ENCODE measurements around the gene NRCAM. TPM values are rescaled to one million over a fixed set of nuclear protein-coding genes. Genes with fewer than 3 reads are reported as not detected.
A peak's percentile ranks its signal among the peaks of the same experiment; 100 is the strongest.

NRCAM gene
- total RNA-seq, 2 donors from 2014 or later, result 17.9 to 28.2 TPM

- 64 to 82% methylated on average over 2 of the region's 2 CpGs for WGBS, 2 experiments (ENCODE audit: insufficient coverage in 1 of 2, insufficient read length in 1 of 2)
- Histone ChIP-seq H3K27me3 (ENCODE audit: control insufficient read depth, insufficient read depth, low read length, poor library complexity, severe bottlenecking) (no peaks in the 10 kb centered on the region), H3K36me3 (ENCODE audit: control insufficient read depth, insufficient read depth, low read length) (no peaks in the 10 kb centered on the region), H3K27ac (ENCODE audit: low read depth, low read length) (peak overlapping the region; percentile 30), H3K4me3 (ENCODE audit: low read length) (no peak overlapping the region), H3K9me3 (ENCODE audit: control insufficient read depth, low read length) (no peaks in the 10 kb centered on the region), H3K4me1 (ENCODE audit: control insufficient read depth, insufficient read depth, low read length) (peaks cover 28% of the 10 kb centered on the region), H3K9ac (ENCODE audit: extremely low read depth, low read length, poor library complexity, severe bottlenecking) (no peak overlapping the region)
- Mint-ChIP-seq H3K36me3 (ENCODE audit: low read depth) (no peaks in the 10 kb centered on the region), H3K9me3 (no peaks in the 10 kb centered on the region), H3K4me1 (peaks cover 63% of the 10 kb centered on the region), H3K27me3 (ENCODE audit: insufficient read depth) (no peaks in the 10 kb centered on the region), H3K27ac (peak overlapping the region; percentile 24), H3K4me3 (no peak overlapping the region)
- no peak for TF ChIP-seq CTCF (conservative IDR thresholded peaks at IDR 0.05)
- no peak for DNase-seq
These were observed 129.3 kb downstream of the NRCAM start for GRCh38 chr7:108326938-108327337.

- H3K27ac Mint-ChIP-seq, result no peak overlapping the region
- 70 to 84% methylated on average over 1 to 4 of the region's 4 CpGs for WGBS, 2 experiments (ENCODE audit: insufficient coverage in 1 of 2, insufficient read length in 1 of 2)
These were observed 131.9 kb downstream of the NRCAM start for GRCh38 chr7:108324053-108325038.

More at GRCh38 chr7:108324053-108325038, 131.9 kb downstream of the NRCAM start:
- no peaks in the 10 kb centered on the region for H3K27me3 Mint-ChIP-seq (ENCODE audit: insufficient read depth)
- H3K9me3 ChIP-seq (ENCODE audit: control insufficient read depth, low read length), result no peaks in the 10 kb centered on the region
- H3K9me3 Mint-ChIP-seq, result no peaks in the 10 kb centered on the region
- no peak overlapping the region for H3K4me3 ChIP-seq (ENCODE audit: low read length)
- no peaks in the 10 kb centered on the region for H3K36me3 Mint-ChIP-seq (ENCODE audit: low read depth)
- H3K9ac ChIP-seq (ENCODE audit: extremely low read depth, low read length, poor library complexity, severe bottlenecking), result no peak overlapping the region
- H3K4me1 Mint-ChIP-seq, result peaks cover 55% of the 10 kb centered on the region
- H3K27ac ChIP-seq (ENCODE audit: low read depth, low read length), result no peak overlapping the region
- TF ChIP-seq CTCF (conservative IDR thresholded peaks at IDR 0.05), result no peak
- no peak for DNase-seq
- peak overlapping the region; percentile 10 for H3K4me3 Mint-ChIP-seq
- H3K27me3 ChIP-seq (ENCODE audit: control insufficient read depth, insufficient read depth, low read length, poor library complexity, severe bottlenecking), result no peaks in the 10 kb centered on the region
- peaks cover 20% of the 10 kb centered on the region for H3K4me1 ChIP-seq (ENCODE audit: control insufficient read depth, insufficient read depth, low read length)
- no peaks in the 10 kb centered on the region for H3K36me3 ChIP-seq (ENCODE audit: control insufficient read depth, insufficient read depth, low read length)
